ENCODE results near the gene ZNF484. TPM values are rescaled to one million over a fixed set of nuclear protein-coding genes. Genes with fewer than 3 reads are reported as not detected.
"Not testable (repeated sequence)": the region's sequence is repeated elsewhere in the genome, so short reads cannot be mapped to it uniquely, and the experiment has no call there.

The ZNF484 gene
- total RNA-seq, 6 experiments from 2014 or later = 5.1 to 7.0 (median 5.6) TPM

DNA sequence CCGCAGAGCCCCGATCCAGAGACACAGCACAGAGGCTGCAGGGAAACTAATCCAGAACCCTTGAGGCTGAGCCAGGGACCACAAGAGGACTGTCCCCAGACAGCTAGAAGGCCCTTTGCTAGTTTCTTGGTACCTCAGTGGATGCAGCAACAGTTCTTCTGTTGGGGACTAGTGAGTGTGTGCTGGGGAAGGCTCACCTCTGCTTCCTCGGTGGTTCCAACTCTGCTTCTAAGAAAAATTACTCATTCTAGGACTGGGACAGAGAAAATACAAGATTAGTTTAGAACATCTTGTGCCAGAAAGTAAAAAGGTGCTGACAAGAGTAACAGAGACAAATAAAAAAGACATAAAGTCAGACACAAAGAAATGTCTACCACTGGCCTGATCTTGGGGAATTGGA is 19.5 kb upstream of the ZNF484 start:
- DNase-seq = no peak
- peaks cover 11% of the 10 kb centered on the region for H3K27me3 Mint-ChIP-seq (ENCODE audit: insufficient read depth)

GRCh38 chr9:92895812-92896436 is 18.1 kb upstream of the ZNF484 start:
- no peaks in the 10 kb centered on the region for H3K9me3 Mint-ChIP-seq
- no peak for TF ChIP-seq CTCF (IDR thresholded peaks at IDR 0.05)
- DNase-seq = no peak
- H3K27ac Mint-ChIP-seq = no peak overlapping the region
- no peak overlapping the region for H3K4me3 Mint-ChIP-seq
- no peaks in the 10 kb centered on the region for H3K4me1 Mint-ChIP-seq (ENCODE audit: low read depth)
- H3K36me3 Mint-ChIP-seq (ENCODE audit: low read depth) = no peaks in the 10 kb centered on the region
- peaks cover 20% of the 10 kb centered on the region for H3K27me3 Mint-ChIP-seq (ENCODE audit: insufficient read depth)

More for the DNA sequence above, 19.5 kb upstream of the ZNF484 start:
- no peaks in the 10 kb centered on the region for H3K36me3 Mint-ChIP-seq (ENCODE audit: low read depth)
- TF ChIP-seq CTCF (IDR thresholded peaks at IDR 0.05) = no peak
- H3K4me1 Mint-ChIP-seq (ENCODE audit: low read depth) = no peaks in the 10 kb centered on the region
- H3K9me3 Mint-ChIP-seq = no peaks in the 10 kb centered on the region
- H3K27ac Mint-ChIP-seq = no peak overlapping the region
- H3K4me3 Mint-ChIP-seq = no peak overlapping the region

DNA sequence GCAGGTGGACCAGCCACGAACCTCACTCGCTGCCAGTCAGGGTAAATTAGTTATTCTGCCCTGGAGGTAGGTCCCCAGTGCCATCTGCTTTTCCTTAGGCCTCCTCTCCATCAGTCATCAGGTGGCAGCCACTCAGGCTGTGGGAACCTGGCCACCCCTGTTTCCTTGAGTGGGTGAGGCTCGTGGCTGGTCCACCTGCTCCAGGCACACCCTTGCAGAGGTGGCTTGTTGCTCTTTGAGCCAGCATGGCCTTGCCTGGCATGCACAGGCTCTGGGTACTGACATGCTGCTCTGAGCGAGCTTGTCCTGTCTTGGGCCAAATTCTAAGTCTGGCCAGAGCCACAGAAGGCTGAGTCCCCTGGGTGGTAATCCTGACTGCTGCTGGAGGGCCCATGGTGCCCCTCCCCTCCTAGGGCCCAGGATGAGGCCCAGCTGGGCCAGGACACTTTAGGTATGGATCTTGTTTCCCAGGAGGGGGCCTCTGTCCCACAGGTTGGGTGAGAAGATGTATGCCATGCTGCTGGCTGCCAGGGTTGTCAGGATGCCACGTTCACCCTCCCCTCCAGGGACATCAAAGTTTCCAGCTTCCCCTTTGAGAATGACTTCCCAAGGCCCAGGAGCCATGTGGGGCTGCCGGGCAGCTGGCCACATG is 17.0 kb upstream of the ZNF484 start:
- H3K27ac Mint-ChIP-seq = no peak overlapping the region

DNA sequence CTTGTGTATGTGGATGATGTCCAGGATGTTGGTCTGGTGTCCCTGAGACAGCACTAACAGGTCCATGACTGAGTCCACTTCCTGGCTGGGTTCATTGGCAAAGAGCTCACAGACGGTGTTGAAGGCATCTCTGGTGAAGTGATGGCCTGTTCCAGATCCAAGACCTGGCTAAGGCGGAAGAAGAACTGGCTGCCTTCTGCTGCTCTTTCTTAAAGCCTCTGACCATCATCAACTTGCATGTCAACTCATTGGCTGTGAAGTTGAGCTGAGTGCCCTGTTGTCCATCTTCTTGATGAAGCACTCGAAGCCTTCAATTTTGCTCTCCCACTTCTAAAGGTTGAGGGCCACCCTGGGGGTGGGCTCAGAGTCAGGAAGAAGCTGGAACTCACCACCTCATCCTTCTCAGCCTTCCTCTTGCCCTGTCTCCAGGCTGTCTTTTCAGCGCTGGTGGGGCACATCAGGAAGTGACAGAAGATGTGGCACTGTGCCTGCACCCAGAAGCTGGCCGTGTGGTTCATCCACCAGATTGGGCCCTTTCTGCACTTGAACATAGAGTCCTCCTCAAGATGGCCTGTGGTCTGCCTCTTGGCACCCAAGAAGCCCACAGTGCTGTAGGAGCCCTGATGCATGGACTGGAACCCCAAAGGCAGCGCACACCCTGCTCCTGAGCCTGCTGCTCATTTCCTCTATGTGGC is 16.2 kb upstream of the ZNF484 start:
- DNase-seq; H3K4me1 Mint-ChIP-seq (ENCODE audit: low read depth); H3K4me3 Mint-ChIP-seq; H3K36me3 Mint-ChIP-seq (ENCODE audit: low read depth); H3K9me3 Mint-ChIP-seq; H3K27ac Mint-ChIP-seq: not testable (repeated sequence)
- H3K27me3 Mint-ChIP-seq (ENCODE audit: insufficient read depth) = peaks cover 29% of the 10 kb centered on the region

More for the DNA sequence above, 17.0 kb upstream of the ZNF484 start:
- Mint-ChIP-seq H3K27me3 (ENCODE audit: insufficient read depth) (peaks cover 27% of the 10 kb centered on the region), H3K4me1 (ENCODE audit: low read depth) (no peaks in the 10 kb centered on the region), H3K9me3 (no peaks in the 10 kb centered on the region), H3K4me3 (no peak overlapping the region), H3K36me3 (ENCODE audit: low read depth) (no peaks in the 10 kb centered on the region)
- DNase-seq = no peak
- no peak for TF ChIP-seq CTCF (IDR thresholded peaks at IDR 0.05)

DNA sequence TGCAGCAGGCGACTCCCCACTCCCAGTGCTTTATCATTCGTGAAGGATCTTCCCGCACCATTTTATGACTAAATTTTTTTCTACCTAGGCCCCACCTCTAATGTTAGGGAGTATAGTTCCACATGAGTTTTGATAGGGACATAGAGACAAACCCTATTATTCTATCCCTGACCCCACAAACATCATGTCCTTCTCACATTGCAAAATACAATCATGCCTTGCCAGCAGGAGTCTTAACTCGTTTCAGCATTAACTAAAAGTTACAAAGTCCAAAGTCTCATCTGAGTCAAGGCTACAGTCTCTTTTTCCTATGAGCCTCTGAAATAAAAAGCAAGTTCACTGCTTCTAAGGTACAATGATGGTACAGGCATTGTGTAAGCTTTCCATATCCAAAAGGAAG is 14.4 kb upstream of the ZNF484 start:
- H3K36me3 Mint-ChIP-seq (ENCODE audit: low read depth); H3K9me3 Mint-ChIP-seq; H3K4me3 Mint-ChIP-seq; H3K4me1 Mint-ChIP-seq (ENCODE audit: low read depth); DNase-seq; H3K27ac Mint-ChIP-seq: not testable (repeated sequence)
- peaks cover 38% of the 10 kb centered on the region for H3K27me3 Mint-ChIP-seq (ENCODE audit: insufficient read depth)

DNA sequence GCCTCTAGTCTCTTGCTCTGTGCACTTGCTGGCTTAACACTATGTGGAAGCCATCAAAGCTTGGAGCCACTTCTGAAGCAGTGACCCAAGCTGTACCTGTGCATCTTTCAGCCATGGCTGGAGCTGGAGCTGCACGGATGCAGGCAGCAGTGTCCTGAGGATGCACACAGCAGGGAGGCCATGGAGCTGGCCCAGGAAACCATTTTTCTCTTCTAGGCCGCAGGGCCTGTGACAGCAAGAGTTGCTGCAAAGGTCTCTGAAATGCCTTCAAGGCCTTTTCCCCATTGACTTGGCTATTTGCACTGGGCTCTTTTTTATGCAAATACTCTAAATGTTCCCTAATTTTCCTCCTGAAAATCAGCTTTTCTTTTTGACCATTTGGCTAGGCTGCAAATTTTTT is 12.9 kb upstream of the ZNF484 start:
- H3K36me3 Mint-ChIP-seq (ENCODE audit: low read depth) = no peaks in the 10 kb centered on the region
- no peaks in the 10 kb centered on the region for H3K4me1 Mint-ChIP-seq (ENCODE audit: low read depth)
- no peaks in the 10 kb centered on the region for H3K9me3 Mint-ChIP-seq
- H3K4me3 Mint-ChIP-seq = no peak overlapping the region
- no peak for DNase-seq
- TF ChIP-seq CTCF (IDR thresholded peaks at IDR 0.05) = no peak
- H3K27me3 Mint-ChIP-seq (ENCODE audit: insufficient read depth) = peaks cover 38% of the 10 kb centered on the region
- H3K27ac Mint-ChIP-seq = no peak overlapping the region
